HG03432 (cell line): Measurements from ENCODE around the gene HCRTR1.

Experiments used
- ATAC-seq: cut with Tn5 transposase; IDR thresholded peaks from one replicate; pipeline ENCODE4 v1.9.1; 2021; ENCODE audit warnings: mild to moderate bottlenecking, moderate library complexity; ENCODE audit not compliant: unreplicated experiment

The HCRTR1 gene

DNA sequence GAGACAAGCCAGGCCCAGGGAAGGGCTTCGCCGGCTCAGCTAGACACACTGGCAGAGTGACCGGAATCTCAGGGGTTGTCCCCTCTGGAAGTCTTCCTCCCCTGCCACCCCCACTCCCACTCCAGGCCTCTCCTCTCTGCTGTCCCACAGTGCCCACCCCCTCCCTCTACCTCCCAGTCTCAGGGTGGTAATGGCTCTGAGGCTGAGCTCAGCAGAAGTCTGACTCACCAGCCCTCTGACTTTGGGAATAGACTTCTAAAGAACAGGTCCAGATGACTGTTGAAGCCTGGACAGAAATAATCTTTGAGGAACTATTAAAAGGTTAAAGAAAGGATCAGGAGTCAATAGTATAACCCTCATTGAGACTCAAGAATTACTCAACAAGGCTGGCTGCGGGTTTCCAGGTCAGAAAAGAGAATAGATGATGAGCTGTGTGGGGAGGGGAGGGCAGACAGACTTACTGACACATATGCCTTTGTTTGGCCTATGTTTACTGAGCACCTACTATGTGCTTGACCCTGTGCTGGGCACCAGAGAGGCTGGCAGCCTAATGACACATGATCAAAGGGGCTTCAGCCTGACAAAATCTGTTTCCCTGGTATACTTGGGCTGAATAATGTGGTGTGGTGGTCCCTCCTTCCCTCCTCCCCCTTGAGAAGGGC lies 8.2 kb downstream of the HCRTR1 start:
- ATAC-seq, result no peak

- ATAC-seq, result no peak
These were observed 9.0 kb downstream of the HCRTR1 start for GRCh38 chr1:31626223-31627207.

DNA sequence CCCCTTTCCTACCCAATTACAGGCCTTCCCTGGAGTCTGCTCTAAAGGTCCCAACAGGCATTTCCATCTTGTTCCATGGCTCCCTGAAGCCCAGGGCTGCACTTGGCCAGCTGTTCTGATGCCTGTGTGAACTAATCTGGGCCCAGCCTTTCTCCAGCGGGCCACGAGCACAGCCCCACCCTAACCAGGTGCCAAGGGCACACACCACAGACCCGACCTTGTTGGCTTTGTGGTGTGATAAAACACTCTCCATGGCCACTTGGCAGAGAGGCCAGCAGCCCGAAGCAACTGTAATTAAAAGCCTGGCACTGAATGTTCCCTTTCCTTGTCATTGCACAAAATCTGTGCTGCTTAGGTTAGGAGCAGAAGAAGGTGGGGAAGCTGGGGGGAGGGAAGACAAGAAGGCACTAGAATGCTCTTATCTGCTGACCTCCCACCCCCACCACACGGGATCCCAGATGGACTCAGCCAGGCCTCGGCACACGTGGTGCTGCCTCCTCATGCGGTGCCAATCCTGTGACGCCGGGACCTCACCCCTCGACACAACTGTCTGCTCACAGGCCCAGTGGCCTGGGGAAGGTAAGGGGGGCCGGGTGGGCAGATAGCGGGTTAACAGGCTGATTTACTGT lies 9.9 kb downstream of the HCRTR1 start:
- no peak for ATAC-seq

DNA sequence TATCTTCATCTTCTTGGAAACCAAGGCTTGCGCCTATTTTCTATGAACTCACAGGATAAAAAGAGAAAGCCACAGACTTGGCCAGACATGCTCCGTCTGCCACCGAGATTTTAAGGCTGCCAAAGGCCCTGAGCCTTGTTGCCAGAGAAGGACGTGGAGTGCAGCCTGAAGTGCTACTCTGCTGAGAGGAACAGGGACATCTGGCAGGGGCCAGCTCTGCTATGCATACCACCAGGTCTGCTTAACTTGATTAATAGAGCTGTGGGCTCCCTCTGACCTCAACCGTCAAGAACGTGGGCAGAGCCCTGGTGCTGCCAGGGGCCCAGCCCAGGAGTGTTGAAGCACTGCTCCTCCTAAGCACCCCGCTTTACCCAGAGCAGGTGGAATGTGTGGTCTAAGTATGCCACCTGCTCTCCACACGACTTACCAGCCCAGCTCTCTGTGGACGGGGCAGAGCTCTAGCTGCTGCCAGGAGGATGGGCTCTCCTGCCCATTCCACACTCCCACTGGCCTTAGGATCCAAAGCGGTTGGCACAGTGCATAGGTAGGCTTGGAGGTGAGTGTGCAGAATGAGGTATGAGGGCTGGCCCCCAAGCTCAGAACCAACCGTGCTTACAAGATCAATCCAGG lies 10.6 kb downstream of the HCRTR1 start:
- ATAC-seq, result no peak

- ATAC-seq, result no peak
These were observed 11.6 kb downstream of the HCRTR1 start for GRCh38 chr1:31628931-31629556.

DNA sequence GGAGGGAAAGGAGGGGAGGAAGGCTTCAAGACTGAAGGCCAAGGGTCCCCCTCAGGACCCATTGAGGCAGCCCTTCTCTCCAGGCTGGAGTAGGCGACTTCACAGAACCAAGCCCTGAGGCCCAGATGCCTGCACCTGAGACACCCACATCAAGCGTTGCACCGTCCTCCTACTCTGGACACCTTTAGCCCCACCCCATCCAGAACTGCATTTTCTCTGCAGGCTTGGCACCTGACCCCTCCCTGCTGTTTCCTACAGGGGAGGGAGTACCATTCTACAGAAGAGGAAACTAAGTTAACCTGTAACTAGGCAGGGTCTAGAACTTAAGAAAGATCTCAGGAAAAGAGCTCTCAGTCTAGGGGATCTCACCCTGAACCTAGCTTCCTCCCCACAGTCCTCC lies 15.2 kb downstream of the HCRTR1 start:
- no peak for ATAC-seq

DNA sequence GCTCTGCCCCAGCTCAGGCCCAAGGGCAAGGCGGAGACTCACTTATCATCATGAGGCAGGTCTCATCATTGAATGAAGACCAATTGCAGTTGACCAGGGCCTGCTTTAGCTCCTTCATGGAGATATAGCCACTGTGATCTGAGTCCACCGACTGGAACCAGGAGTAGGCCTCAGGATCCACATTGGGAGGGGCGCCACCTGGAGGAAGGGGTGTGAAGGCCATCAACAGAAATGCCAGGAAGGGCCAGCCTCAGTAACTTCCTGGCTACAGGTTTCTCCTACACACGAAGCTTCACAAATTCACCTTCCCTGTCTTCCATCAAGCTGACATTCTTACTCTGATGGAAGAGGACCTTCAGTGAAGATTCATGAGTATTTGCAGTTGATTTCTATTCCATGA lies 15.6 kb downstream of the HCRTR1 start:
- ATAC-seq, result no peak

DNA sequence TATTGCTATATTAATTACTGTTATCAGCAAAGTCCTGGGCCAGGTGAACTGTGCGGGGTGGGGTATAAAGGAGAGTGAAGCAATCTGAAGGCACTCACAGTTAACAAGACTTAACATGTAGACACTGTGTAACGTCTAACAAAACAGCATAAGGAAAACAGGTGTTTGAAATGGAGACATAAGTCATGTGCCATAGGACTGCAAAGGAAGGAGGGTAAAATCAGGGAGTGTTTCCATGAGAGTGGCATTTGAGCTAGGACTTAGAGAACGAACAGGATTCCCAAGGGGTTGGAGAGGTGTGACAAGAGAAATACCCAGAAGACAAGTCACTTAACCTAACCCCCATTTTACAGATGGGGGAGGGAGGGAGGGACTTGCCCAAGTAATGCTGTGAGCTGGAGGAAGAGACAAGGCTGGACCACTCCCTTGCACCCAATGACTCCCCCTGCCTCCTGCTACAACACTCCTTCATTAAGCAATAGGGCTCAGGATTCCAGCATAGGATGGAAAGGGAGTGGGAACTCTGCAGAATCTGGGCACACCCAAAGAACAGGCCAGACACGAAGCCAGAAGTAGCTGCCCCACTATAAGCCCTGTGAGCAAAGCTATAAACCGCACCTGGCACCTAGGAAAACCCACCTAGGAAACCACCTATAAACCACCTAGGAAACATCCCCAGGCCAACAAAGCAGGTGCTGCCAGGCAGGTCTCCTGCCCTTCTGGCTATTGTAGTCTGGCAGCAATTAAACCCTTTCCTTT lies 20.6 kb downstream of the HCRTR1 start:
- ATAC-seq, result no peak

- no peak for ATAC-seq
These were observed 22.1 kb downstream of the HCRTR1 start for GRCh38 chr1:31639543-31639942.

DNA sequence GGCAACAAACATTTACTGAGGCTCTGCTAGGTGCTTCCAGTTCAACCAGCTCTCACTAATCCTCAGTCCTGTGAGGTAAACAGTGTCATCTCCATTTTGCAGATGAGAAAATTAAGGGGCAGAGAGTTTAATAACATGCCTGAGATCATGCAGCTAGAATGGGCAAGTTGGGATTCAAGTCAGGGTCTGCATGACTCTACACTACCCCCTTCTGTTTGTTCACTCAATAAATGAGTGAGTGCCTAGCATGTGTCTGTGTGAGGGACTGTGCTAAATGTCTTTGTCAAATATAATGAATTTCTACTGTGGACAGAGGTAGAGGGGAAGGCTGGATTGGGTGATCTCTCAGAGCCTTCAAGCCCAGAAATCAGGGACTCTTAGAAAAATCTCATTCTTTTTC lies 22.7 kb downstream of the HCRTR1 start:
- no peak for ATAC-seq

DNA sequence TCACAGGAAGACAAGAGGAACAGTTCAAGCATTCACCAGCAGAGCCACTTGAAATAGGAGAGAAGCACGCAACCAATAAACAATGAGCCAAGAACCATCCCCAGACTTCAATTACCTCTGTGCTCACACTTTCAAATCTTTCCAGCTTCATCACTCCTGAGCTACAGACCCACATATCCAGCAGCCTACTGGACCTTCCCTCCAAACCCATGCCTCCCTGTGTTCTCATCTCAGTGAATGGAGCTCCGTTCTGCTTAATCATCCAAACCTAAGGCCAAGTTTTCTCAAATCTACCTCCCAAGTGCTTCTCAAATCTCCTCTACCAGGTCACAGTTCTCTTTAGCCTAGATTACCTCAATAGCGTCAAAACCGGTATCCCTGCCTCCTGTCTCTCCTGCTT lies 23.5 kb downstream of the HCRTR1 start:
- ATAC-seq, result no peak

- ATAC-seq, result no peak
These were observed 24.9 kb downstream of the HCRTR1 start for GRCh38 chr1:31642366-31642765.

GRCh38 chr1:31642897-31643296 lies 25.4 kb downstream of the HCRTR1 start:
- no peak for ATAC-seq

- ATAC-seq, result no peak
These were observed 26.6 kb downstream of the HCRTR1 start for GRCh38 chr1:31643976-31644559.

- ATAC-seq, result peak; percentile 88
These were observed 27.2 kb downstream of the HCRTR1 start, which contains the start of gene PEF1 for GRCh38 chr1:31644560-31645273. Gene PEF1 (minus strand): TSS chr1:31644876. CDS start chr1:31644864, 12 bp downstream.

GRCh38 chr1:31645274-31645568 lies 27.7 kb downstream of the HCRTR1 start:
- no peak for ATAC-seq

DNA sequence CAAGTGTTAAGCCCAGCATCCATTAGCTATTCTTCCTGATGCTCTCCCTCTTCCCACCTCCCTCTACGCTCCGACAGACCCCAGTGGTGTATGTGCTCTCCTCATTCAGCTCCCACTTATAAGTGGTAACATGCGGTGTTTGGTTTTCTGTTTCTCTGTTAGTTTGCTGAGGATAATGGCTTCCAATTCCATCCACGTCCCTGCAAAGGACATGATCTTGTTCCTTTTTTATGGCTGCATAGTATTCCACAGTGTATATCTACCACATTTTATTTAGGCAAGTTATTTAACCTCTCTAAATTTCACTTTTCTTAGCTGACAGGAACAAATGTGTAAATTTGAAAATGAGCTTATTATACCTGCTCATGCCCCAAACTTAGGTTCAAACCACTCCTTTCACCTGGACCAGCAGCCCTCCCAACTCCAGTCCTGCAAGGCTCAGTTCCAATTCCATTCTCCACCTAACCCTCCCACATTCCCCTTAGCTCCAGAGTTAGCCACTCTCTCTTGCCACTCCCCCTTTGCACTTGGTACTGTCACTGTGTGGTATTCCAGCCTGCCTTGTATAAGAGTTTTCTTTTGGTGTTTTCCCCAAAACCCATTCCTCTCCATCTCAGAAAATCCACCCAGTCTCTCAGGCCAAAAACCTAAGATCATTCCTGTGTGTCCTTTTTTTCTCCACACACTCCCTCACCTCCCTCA lies 28.9 kb downstream of the HCRTR1 start:
- ATAC-seq, result no peak

GRCh38 chr1:31647106-31647505 lies 29.6 kb downstream of the HCRTR1 start:
- ATAC-seq, result no peak

GRCh38 chr1:31648190-31648589 lies 30.7 kb downstream of the HCRTR1 start:
- no peak for ATAC-seq
